ENCODE results near the gene LRRC8E.

The LRRC8E gene

GRCh38 chr19:7895565-7895964, 7.3 kb downstream of the LRRC8E start:
- H3K4me1 ChIP-seq (ENCODE audit: control insufficient read depth, insufficient read depth, low read length, unreplicated experiment): no peaks in the 10 kb centered on the region
- H2AFZ ChIP-seq (ENCODE audit: low read length, unreplicated experiment): no peak overlapping the region
- no peak overlapping the region for H3K27ac ChIP-seq (ENCODE audit: low read depth, low read length)
- no peaks in the 10 kb centered on the region for H3K79me2 ChIP-seq (ENCODE audit: control insufficient read depth, insufficient read depth, low read length, unreplicated experiment)
- H3K36me3 ChIP-seq (ENCODE audit: insufficient read depth, low read length): no peaks in the 10 kb centered on the region
- no peak overlapping the region for H3K4me3 ChIP-seq (ENCODE audit: low read depth, low read length)
- H3K27me3 ChIP-seq (ENCODE audit: insufficient read depth, low read length): no peaks in the 10 kb centered on the region

DNA sequence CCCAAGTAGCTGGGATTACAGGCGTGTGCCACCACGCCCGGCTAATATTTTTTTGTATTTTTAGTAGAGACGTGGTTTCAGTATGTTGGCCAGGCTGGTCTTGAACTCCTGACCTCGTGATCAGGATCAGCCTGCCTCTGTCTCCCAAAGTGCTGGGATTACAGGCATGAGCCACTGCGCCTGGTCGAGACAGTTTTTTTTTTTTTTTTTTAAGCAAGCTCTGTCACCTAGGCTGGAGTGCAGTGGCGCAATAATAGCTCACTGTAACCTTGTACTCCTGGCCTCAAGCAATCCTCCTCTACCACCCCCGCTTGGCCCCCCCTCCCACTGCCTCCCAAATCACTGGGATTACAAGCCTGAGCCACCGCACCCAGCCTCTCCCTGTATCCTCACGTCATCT, 9.0 kb downstream of the LRRC8E start:
- Histone ChIP-seq H3K27ac (ENCODE audit: low read depth, low read length) (no peak overlapping the region), H3K4me3 (ENCODE audit: low read depth, low read length) (no peak overlapping the region), H3K4me1 (ENCODE audit: control insufficient read depth, insufficient read depth, low read length, unreplicated experiment) (no peaks in the 10 kb centered on the region)

GRCh38 chr19:7898967-7899366, 10.7 kb downstream of the LRRC8E start:
- Histone ChIP-seq H3K36me3 (ENCODE audit: insufficient read depth, low read length) (no peaks in the 10 kb centered on the region), H3K27me3 (ENCODE audit: insufficient read depth, low read length) (no peaks in the 10 kb centered on the region), H3K4me1 (ENCODE audit: control insufficient read depth, insufficient read depth, low read length, unreplicated experiment) (peaks cover 3% of the 10 kb centered on the region), H2AFZ (ENCODE audit: low read length, unreplicated experiment) (no peak overlapping the region), H3K27ac (ENCODE audit: low read depth, low read length) (no peak overlapping the region), H3K79me2 (ENCODE audit: control insufficient read depth, insufficient read depth, low read length, unreplicated experiment) (peaks cover 8% of the 10 kb centered on the region), H3K4me3 (ENCODE audit: low read depth, low read length) (no peak overlapping the region)

More for the DNA sequence above, 9.0 kb downstream of the LRRC8E start:
- Histone ChIP-seq H3K27me3 (ENCODE audit: insufficient read depth, low read length) (no peaks in the 10 kb centered on the region), H2AFZ (ENCODE audit: low read length, unreplicated experiment) (no peak overlapping the region), H3K79me2 (ENCODE audit: control insufficient read depth, insufficient read depth, low read length, unreplicated experiment) (no peaks in the 10 kb centered on the region), H3K36me3 (ENCODE audit: insufficient read depth, low read length) (no peaks in the 10 kb centered on the region)

- no peak overlapping the region for H3K4me3 ChIP-seq (ENCODE audit: low read depth, low read length)
- H3K4me1 ChIP-seq (ENCODE audit: control insufficient read depth, insufficient read depth, low read length, unreplicated experiment): peaks cover 7% of the 10 kb centered on the region
- H3K27ac ChIP-seq (ENCODE audit: low read depth, low read length): no peak overlapping the region
- H2AFZ ChIP-seq (ENCODE audit: low read length, unreplicated experiment): no peak overlapping the region
- peaks cover 16% of the 10 kb centered on the region for H3K79me2 ChIP-seq (ENCODE audit: control insufficient read depth, insufficient read depth, low read length, unreplicated experiment)
- H3K27me3 ChIP-seq (ENCODE audit: insufficient read depth, low read length): no peaks in the 10 kb centered on the region
- H3K36me3 ChIP-seq (ENCODE audit: insufficient read depth, low read length): no peaks in the 10 kb centered on the region
These were observed 11.6 kb downstream of the LRRC8E start for GRCh38 chr19:7899751-7900378.

DNA sequence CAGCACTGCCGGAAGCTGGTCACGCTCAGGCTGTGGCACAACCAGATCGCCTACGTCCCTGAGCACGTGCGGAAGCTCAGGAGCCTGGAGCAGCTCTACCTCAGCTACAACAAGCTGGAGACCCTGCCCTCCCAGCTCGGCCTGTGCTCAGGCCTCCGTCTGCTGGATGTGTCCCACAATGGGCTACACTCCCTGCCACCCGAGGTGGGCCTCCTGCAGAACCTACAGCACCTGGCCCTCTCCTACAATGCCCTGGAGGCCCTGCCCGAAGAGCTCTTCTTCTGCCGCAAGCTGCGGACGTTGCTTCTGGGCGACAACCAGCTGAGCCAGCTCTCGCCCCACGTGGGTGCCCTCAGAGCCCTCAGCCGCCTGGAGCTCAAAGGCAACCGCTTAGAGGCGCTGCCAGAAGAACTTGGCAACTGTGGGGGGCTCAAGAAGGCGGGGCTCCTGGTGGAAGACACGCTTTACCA, 12.1 kb downstream of the LRRC8E start:
- peaks cover 22% of the 10 kb centered on the region for H3K79me2 ChIP-seq (ENCODE audit: control insufficient read depth, insufficient read depth, low read length, unreplicated experiment)
- H3K4me3 ChIP-seq (ENCODE audit: low read depth, low read length): no peak overlapping the region
- H3K27ac ChIP-seq (ENCODE audit: low read depth, low read length): no peak overlapping the region
- H3K27me3 ChIP-seq (ENCODE audit: insufficient read depth, low read length): no peaks in the 10 kb centered on the region
- H2AFZ ChIP-seq (ENCODE audit: low read length, unreplicated experiment): no peak overlapping the region
- H3K36me3 ChIP-seq (ENCODE audit: insufficient read depth, low read length): no peaks in the 10 kb centered on the region
- H3K4me1 ChIP-seq (ENCODE audit: control insufficient read depth, insufficient read depth, low read length, unreplicated experiment): peaks cover 12% of the 10 kb centered on the region

DNA sequence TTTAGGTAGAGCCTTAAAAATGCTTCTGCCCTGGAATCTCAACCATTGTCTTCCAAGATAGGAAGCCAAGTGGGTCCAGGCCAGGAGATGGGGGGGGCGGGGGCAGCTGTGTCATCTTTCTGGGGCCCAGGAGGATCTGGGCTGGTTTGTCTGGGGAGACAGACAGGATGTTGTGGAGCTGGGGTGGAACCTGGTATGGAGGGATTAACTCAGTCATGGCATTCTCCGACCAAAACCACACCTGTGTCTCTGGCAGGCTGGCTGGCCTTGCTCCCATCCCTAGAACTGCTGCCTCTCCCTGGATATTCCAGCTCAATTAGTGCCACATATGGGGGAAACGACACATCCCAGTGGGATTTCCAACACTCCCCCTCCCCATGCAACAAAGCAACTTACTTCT, 12.6 kb downstream of the LRRC8E start:
- H3K79me2 ChIP-seq (ENCODE audit: control insufficient read depth, insufficient read depth, low read length, unreplicated experiment): peaks cover 26% of the 10 kb centered on the region
- no peak overlapping the region for H3K27ac ChIP-seq (ENCODE audit: low read depth, low read length)
- H3K36me3 ChIP-seq (ENCODE audit: insufficient read depth, low read length): no peaks in the 10 kb centered on the region
- H2AFZ ChIP-seq (ENCODE audit: low read length, unreplicated experiment): no peak overlapping the region
- H3K4me3 ChIP-seq (ENCODE audit: low read depth, low read length): no peak overlapping the region
- H3K4me1 ChIP-seq (ENCODE audit: control insufficient read depth, insufficient read depth, low read length, unreplicated experiment): peaks cover 12% of the 10 kb centered on the region
- no peaks in the 10 kb centered on the region for H3K27me3 ChIP-seq (ENCODE audit: insufficient read depth, low read length)

DNA sequence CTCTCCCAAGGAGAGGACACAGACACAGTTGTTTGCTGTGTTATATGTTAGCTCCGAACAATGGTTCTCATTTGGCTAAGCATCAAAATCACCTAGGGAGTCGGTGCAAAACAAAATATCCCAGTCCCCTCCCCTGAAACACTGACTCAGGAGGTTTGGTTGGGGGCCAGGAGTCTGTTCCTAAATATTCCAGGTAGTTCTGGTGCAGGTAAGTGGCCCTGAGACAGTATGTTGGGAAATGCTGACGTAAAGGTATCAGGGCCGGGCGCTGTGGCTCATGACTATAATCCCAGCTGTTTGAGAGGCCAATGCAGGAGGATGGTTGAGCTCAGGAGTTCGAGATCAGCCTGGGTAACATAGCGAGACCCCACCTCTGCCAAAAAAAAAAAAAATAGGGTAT, 13.0 kb downstream of the LRRC8E start:
- Histone ChIP-seq H3K4me3 (ENCODE audit: low read depth, low read length) (no peak overlapping the region), H3K27me3 (ENCODE audit: insufficient read depth, low read length) (no peaks in the 10 kb centered on the region), H3K79me2 (ENCODE audit: control insufficient read depth, insufficient read depth, low read length, unreplicated experiment) (peaks cover 29% of the 10 kb centered on the region), H3K4me1 (ENCODE audit: control insufficient read depth, insufficient read depth, low read length, unreplicated experiment) (peaks cover 12% of the 10 kb centered on the region), H3K36me3 (ENCODE audit: insufficient read depth, low read length) (no peaks in the 10 kb centered on the region), H2AFZ (ENCODE audit: low read length, unreplicated experiment) (no peak overlapping the region), H3K27ac (ENCODE audit: low read depth, low read length) (no peak overlapping the region)

DNA sequence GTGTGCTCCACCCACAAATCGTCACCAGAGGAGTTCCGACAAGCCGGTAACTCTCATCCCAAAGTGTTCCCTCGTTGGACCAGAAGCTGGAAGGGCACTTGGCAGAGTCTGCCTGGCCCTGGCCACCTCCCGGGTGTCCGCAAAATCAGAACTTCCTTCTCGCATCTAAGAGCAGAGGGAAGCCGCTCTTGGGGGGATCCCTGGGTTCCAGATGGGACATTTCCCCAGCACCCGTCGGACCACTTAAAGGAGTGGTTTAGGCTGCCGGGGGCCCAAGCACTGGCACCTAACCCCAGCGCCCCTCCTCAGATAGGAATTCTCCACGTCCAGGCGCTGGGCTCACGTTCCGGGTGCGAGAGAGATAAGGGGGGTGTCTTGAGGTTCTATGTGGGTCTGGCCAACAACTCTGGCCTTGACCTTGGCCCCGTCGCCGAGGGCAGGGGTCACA, 14.5 kb downstream of the LRRC8E start:
- Histone ChIP-seq H3K27ac (ENCODE audit: low read depth, low read length) (no peak overlapping the region), H2AFZ (ENCODE audit: low read length, unreplicated experiment) (no peak overlapping the region), H3K79me2 (ENCODE audit: control insufficient read depth, insufficient read depth, low read length, unreplicated experiment) (peaks cover 29% of the 10 kb centered on the region), H3K4me3 (ENCODE audit: low read depth, low read length) (peak overlapping the region; percentile 85), H3K27me3 (ENCODE audit: insufficient read depth, low read length) (no peaks in the 10 kb centered on the region), H3K4me1 (ENCODE audit: control insufficient read depth, insufficient read depth, low read length, unreplicated experiment) (peaks cover 12% of the 10 kb centered on the region), H3K36me3 (ENCODE audit: insufficient read depth, low read length) (no peaks in the 10 kb centered on the region)

GRCh38 chr19:7903244-7904073, 15.1 kb downstream of the LRRC8E start, which contains the start of gene MAP2K7:
Gene MAP2K7, plus strand, starts transcription at chr19:7903877. Its CDS starts 68 bp downstream, at chr19:7903945.
- Histone ChIP-seq H3K27ac (ENCODE audit: low read depth, low read length) (peak within 1 kb of the TSS; percentile 16; the same call in 1 of the 2 replicates), H3K4me3 (ENCODE audit: low read depth, low read length) (peak within 1 kb of the TSS; percentile 94), H2AFZ (ENCODE audit: low read length, unreplicated experiment) (no peak within 1 kb of the TSS), H3K27me3 (ENCODE audit: insufficient read depth, low read length) (no peaks in the 10 kb centered on the region), H3K4me1 (ENCODE audit: control insufficient read depth, insufficient read depth, low read length, unreplicated experiment) (peaks cover 12% of the 10 kb centered on the region), H3K79me2 (ENCODE audit: control insufficient read depth, insufficient read depth, low read length, unreplicated experiment) (peaks cover 29% of the 10 kb centered on the region), H3K36me3 (ENCODE audit: insufficient read depth, low read length) (no peaks in the 10 kb centered on the region)

DNA sequence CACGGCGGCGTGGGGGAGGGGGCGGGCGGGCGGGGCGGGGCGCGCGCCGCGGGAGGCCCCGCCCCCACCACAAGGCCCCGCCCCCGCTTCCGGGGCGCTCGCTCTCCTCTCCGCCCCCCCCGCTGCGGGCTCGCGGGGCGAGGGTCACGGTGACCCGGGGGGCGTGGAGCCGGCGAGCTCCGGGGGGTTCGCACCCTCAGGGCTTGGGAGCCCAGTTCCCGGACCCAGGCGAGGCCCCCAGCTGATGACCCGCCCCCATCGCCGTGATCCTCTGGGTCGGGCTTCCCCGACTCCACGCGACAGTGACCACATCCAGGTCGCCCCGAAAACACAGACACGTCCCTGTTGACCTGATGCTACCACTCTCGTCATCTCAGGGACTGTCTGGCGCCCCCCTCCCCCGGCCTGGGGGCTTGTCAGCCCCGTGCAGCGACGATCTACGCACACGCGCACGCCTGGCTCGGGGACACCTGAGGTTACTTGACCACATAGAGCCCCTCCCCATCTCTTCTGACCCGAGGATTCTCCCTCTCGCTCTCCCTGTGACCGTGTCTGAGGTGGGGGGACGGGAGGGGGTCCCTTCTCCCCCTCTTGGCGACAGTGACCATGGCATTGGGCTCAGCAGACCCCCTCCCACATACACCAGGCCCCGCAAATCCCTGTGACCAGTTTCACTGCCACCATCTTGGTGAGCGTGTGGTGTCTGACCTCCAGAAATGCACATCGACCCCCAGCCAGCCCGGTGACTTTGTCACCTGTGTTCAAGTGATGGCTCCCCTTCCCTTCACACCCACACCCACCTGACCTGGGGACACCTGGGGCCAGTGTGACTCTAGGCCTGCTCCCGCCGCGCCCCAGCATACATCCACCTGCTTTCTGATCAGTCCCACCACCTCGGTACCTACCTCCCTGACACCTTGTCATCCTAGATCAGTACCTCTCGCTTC, 16.0 kb downstream of the LRRC8E start:
- Histone ChIP-seq H3K27ac (ENCODE audit: low read depth, low read length) (peak overlapping the region; percentile 16; the same call in 1 of the 2 replicates), H2AFZ (ENCODE audit: low read length, unreplicated experiment) (no peak overlapping the region), H3K27me3 (ENCODE audit: insufficient read depth, low read length) (no peaks in the 10 kb centered on the region)

More for the DNA sequence above, 16.0 kb downstream of the LRRC8E start:
- Histone ChIP-seq H3K4me3 (ENCODE audit: low read depth, low read length) (peak overlapping the region; percentile 94), H3K36me3 (ENCODE audit: insufficient read depth, low read length) (no peaks in the 10 kb centered on the region), H3K4me1 (ENCODE audit: control insufficient read depth, insufficient read depth, low read length, unreplicated experiment) (peaks cover 12% of the 10 kb centered on the region), H3K79me2 (ENCODE audit: control insufficient read depth, insufficient read depth, low read length, unreplicated experiment) (peaks cover 29% of the 10 kb centered on the region)
